Neuronal stem cell (in vitro differentiated cells): Measurements from ENCODE around the gene SLC30A9.

ENCODE experiments used
- DNase-seq: peaks from one replicate; pipeline ENCODE4 v3.0.0-alpha.2; 2013; ENCODE audit warnings: low spot score
- H2AFZ ChIP-seq: one replicate; pipeline ENCODE4 v1.6.1; 2013; ENCODE audit warnings: mild to moderate bottlenecking, low read length, inconsistent platforms
- H2AK5ac ChIP-seq: 2 replicates; pipeline ENCODE4 v1.6.1; 2013; ENCODE audit warnings: low read depth, mild to moderate bottlenecking, inconsistent platforms, low read length, moderate library complexity, mixed read lengths
- H2BK120ac ChIP-seq: 2 replicates; pipeline ENCODE4 v1.6.1; 2013; ENCODE audit warnings: low read depth, mild to moderate bottlenecking, inconsistent platforms, low read length, moderate library complexity, mixed read lengths
- H2BK12ac ChIP-seq: one replicate; pipeline ENCODE4 v1.6.1; 2013; ENCODE audit warnings: low read length, inconsistent platforms
- H2BK15ac ChIP-seq: 2 replicates; pipeline ENCODE4 v1.6.1; 2013; ENCODE audit warnings: mild to moderate bottlenecking, low read length, inconsistent platforms, mixed read lengths
- H2BK5ac ChIP-seq: one replicate; pipeline ENCODE4 v1.6.1; 2013; ENCODE audit warnings: inconsistent platforms, mild to moderate bottlenecking, low read length, moderate library complexity
- H3K14ac ChIP-seq: one replicate; pipeline ENCODE4 v1.6.1; 2013; ENCODE audit warnings: low read length, inconsistent platforms
- H3K18ac ChIP-seq: 2 replicates; pipeline ENCODE4 v1.6.1; 2013; ENCODE audit warnings: low read length, inconsistent platforms
- H3K23ac ChIP-seq: 2 replicates; pipeline ENCODE4 v1.6.1; 2013; ENCODE audit warnings: low read depth, mild to moderate bottlenecking, mixed read lengths, low read length, inconsistent platforms; ENCODE audit not compliant: poor library complexity
- H3K27ac ChIP-seq: replicated peaks from 3 replicates; pipeline ENCODE4 v1.5.1; 2013; ENCODE audit warnings: low read length, inconsistent platforms
- H3K27me3 ChIP-seq, 3 experiments: 2 replicates each; pipeline ENCODE4 v1.6.1; 2013; ENCODE audit warnings: low read length in 3 of 3, mild to moderate bottlenecking in 2 of 3, inconsistent platforms in 1 of 3, low read depth in 1 of 3, mixed read lengths in 1 of 3, moderate library complexity in 1 of 3; ENCODE audit not compliant: control insufficient read depth in 3 of 3, insufficient read depth in 3 of 3
- H3K36me3 ChIP-seq, 2 donors: replicated peaks in 1 of 2; 2 replicates each; pipeline ENCODE4 v1.6.1; 2013; ENCODE audit warnings: low read length in 2 of 2; ENCODE audit not compliant: control insufficient read depth in 2 of 2, insufficient read depth in 2 of 2
- H3K4ac ChIP-seq: 2 replicates; pipeline ENCODE4 v1.6.1; 2013; ENCODE audit warnings: inconsistent platforms, mild to moderate bottlenecking, low read length, moderate library complexity
- H3K4me1 ChIP-seq, 2 donors: 1 replicate in 1 of 2; 2 replicates in 1 of 2; pipeline ENCODE4 v1.6.1; 2013; ENCODE audit warnings: low read length in 2 of 2, low read depth in 1 of 2; ENCODE audit not compliant: control insufficient read depth in 2 of 2, insufficient read depth in 1 of 2
- H3K4me2 ChIP-seq: one replicate; pipeline ENCODE4 v1.6.1; 2013; ENCODE audit warnings: mild to moderate bottlenecking, low read length, inconsistent platforms; ENCODE audit not compliant: insufficient read depth, poor library complexity, severe bottlenecking
- H3K4me3 ChIP-seq, 2 donors: 2 replicates each; pipeline ENCODE4 v1.5.1; 2013; ENCODE audit warnings: low read length in 2 of 2, mild to moderate bottlenecking in 2 of 2, inconsistent platforms in 1 of 2, moderate library complexity in 1 of 2
- H3K79me1 ChIP-seq: one replicate; pipeline ENCODE4 v1.6.1; 2013; ENCODE audit warnings: low read depth, mild to moderate bottlenecking, inconsistent platforms, low read length, moderate library complexity
- H3K9ac ChIP-seq: one replicate; pipeline ENCODE4 v1.6.1; 2013; ENCODE audit warnings: mild to moderate bottlenecking, low read depth, low read length, inconsistent platforms; ENCODE audit not compliant: poor library complexity
- H3K9me3 ChIP-seq, 2 donors: replicated peaks in 1 of 2; 2 replicates each; pipeline versions ENCODE3 to v1.6.1; 2013; ENCODE audit warnings: low read length in 2 of 2, mild to moderate bottlenecking in 2 of 2, inconsistent platforms in 1 of 2, low read depth in 1 of 2, mixed read lengths in 1 of 2, moderate library complexity in 1 of 2; ENCODE audit not compliant: control insufficient read depth in 2 of 2, insufficient read depth in 1 of 2
- H4K8ac ChIP-seq: one replicate; pipeline ENCODE4 v1.6.1; 2013; ENCODE audit warnings: low read depth, mild to moderate bottlenecking, inconsistent platforms, low read length, moderate library complexity
- H4K91ac ChIP-seq: one replicate; pipeline ENCODE4 v1.6.1; 2013; ENCODE audit warnings: low read length, low read depth, mild to moderate bottlenecking, inconsistent platforms; ENCODE audit not compliant: poor library complexity
- WGBS, 2 donors: extraction: QIAGEN DNeasy Blood & Tissue Kit; methylation state at CpG; one replicate each; pipeline ENCODE4 v1.1.7; 2013; ENCODE audit warnings: missing lambda C conversion rate in 2 of 2, mixed read lengths in 1 of 2; ENCODE audit not compliant: insufficient read length in 2 of 2, insufficient replicate concordance in 1 of 2; ENCODE audit errors: extremely low coverage in 2 of 2; 5-methylcytosine and 5-hydroxymethylcytosine counted together

The SLC30A9 gene

DNA sequence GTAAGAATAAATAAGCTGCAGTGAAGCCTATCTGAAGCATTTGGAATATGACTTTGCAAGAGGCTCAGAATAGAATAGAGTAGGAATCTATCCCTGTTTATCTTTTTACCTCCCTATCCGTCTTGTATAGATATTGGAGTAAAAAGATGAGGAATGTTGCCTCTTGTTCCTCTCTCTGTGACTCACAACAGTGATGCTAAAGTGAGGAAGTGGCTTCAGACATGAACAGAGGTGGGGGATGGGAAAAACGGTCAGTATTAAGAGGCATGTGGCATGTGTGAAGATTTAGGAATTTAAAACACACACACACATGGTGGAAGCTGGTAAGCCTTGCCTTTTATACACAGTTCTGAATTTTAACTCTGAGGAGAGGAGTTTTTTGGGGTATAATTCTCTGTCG, 12.6 kb upstream of the SLC30A9 start:
- Histone ChIP-seq H2AK5ac (no peak overlapping the region), H2BK120ac (no peak overlapping the region), H4K91ac (no peak overlapping the region), H3K4ac (no peak overlapping the region), H3K27me3 (no peaks in the 10 kb centered on the region), H3K9me3 (peaks cover 0 to 2% of the 10 kb centered on the region in 2 donors), H2BK15ac (no peak overlapping the region), H3K4me3 (no peak overlapping the region), H3K36me3 (no peaks in the 10 kb centered on the region), H3K27ac (no peak overlapping the region), H3K18ac (no peak overlapping the region), H2AFZ (peak overlapping the region; percentile 52), H2BK5ac (no peak overlapping the region), H3K79me1 (no peaks in the 10 kb centered on the region), H3K4me2 (no peak overlapping the region), H3K9ac (no peak overlapping the region), H4K8ac (no peak overlapping the region), H2BK12ac (no peak overlapping the region), H3K23ac (no peak overlapping the region), H3K4me1 (peaks cover 0 to 2% of the 10 kb centered on the region in 2 donors), H3K14ac (no peak overlapping the region)
- DNase-seq: no peak
- WGBS, 2 donors: no CpG with 5 or more reads among the region's 3 CpGs

- DNase-seq: no peak
- Histone ChIP-seq H3K27me3 (no peaks in the 10 kb centered on the region), H2BK15ac (no peak within 1 kb of the TSS), H3K4ac (no peak within 1 kb of the TSS), H3K23ac (no peak within 1 kb of the TSS), H2AK5ac (no peak within 1 kb of the TSS), H4K91ac (no peak within 1 kb of the TSS), H3K18ac (no peak within 1 kb of the TSS), H2BK5ac (no peak within 1 kb of the TSS), H2BK12ac (no peak within 1 kb of the TSS), H3K9ac (no peak within 1 kb of the TSS), H3K4me2 (no peak within 1 kb of the TSS), H3K4me3 (peak within 1 kb of the TSS in 1 of 2 donors; percentile 4), H3K14ac (no peak within 1 kb of the TSS), H3K27ac (no peak within 1 kb of the TSS), H3K79me1 (no peaks in the 10 kb centered on the region), H3K9me3 (peaks cover 0 to 2% of the 10 kb centered on the region in 2 donors), H3K36me3 (no peaks in the 10 kb centered on the region), H2AFZ (no peak within 1 kb of the TSS), H3K4me1 (peaks cover 0 to 2% of the 10 kb centered on the region in 2 donors), H2BK120ac (no peak within 1 kb of the TSS), H4K8ac (no peak within 1 kb of the TSS)
- WGBS, 2 donors: no CpG with 5 or more reads among the region's 12 CpGs
Measured at GRCh38 chr4:41981456-41981855, 8.9 kb upstream of the SLC30A9 start, which contains the start of gene DCAF4L1. Gene DCAF4L1, plus strand, starts transcription at chr4:41981756. Its CDS starts 37 bp downstream, at chr4:41981793.

GRCh38 chr4:41982716-41983115, 7.6 kb upstream of the SLC30A9 start:
- no peak overlapping the region for H3K23ac ChIP-seq
- H3K4me3 ChIP-seq: peak overlapping the region in 1 of 2 donors; percentile 4
- no peak overlapping the region for H4K8ac ChIP-seq
- H3K14ac ChIP-seq: no peak overlapping the region
- H2BK120ac ChIP-seq: no peak overlapping the region
- no peak for DNase-seq
- no peak overlapping the region for H2BK5ac ChIP-seq
- no peak overlapping the region for H2AK5ac ChIP-seq
- no peak overlapping the region for H3K9ac ChIP-seq
- H3K36me3 ChIP-seq: no peaks in the 10 kb centered on the region
- peaks cover 0 to 2% of the 10 kb centered on the region in 2 donors for H3K9me3 ChIP-seq
- no peak overlapping the region for H4K91ac ChIP-seq
- H3K4me2 ChIP-seq: no peak overlapping the region
- H3K27ac ChIP-seq: no peak overlapping the region
- H3K4ac ChIP-seq: no peak overlapping the region
- WGBS, 2 donors: no CpG with 5 or more reads among the region's 22 CpGs
- H2BK15ac ChIP-seq: no peak overlapping the region
- no peak overlapping the region for H2BK12ac ChIP-seq
- H3K27me3 ChIP-seq: no peaks in the 10 kb centered on the region
- no peak overlapping the region for H2AFZ ChIP-seq
- no peaks in the 10 kb centered on the region for H3K79me1 ChIP-seq
- no peak overlapping the region for H3K18ac ChIP-seq
- H3K4me1 ChIP-seq: no peaks in the 10 kb centered on the region

- Histone ChIP-seq H2AK5ac (no peak overlapping the region), H3K9ac (no peak overlapping the region), H3K27ac (no peak overlapping the region), H3K36me3 (no peaks in the 10 kb centered on the region), H2BK120ac (no peak overlapping the region), H3K4me2 (no peak overlapping the region), H2BK12ac (no peak overlapping the region), H4K91ac (no peak overlapping the region), H3K14ac (no peak overlapping the region), H3K4me1 (no peaks in the 10 kb centered on the region), H3K18ac (no peak overlapping the region), H3K4ac (no peak overlapping the region), H3K79me1 (no peaks in the 10 kb centered on the region), H3K23ac (no peak overlapping the region), H3K9me3 (peaks cover 0 to 2% of the 10 kb centered on the region in 2 donors), H4K8ac (no peak overlapping the region), H2BK15ac (no peak overlapping the region), H3K4me3 (no peak overlapping the region), H2AFZ (no peak overlapping the region), H3K27me3 (no peaks in the 10 kb centered on the region), H2BK5ac (no peak overlapping the region)
- no peak for DNase-seq
- WGBS, 2 donors: no CpG with 5 or more reads among the region's 1 CpG
Measured at GRCh38 chr4:41985151-41985550, 5.2 kb upstream of the SLC30A9 start.
